ENCODE data around the gene AGPAT3.

AGPAT3 gene

DNA sequence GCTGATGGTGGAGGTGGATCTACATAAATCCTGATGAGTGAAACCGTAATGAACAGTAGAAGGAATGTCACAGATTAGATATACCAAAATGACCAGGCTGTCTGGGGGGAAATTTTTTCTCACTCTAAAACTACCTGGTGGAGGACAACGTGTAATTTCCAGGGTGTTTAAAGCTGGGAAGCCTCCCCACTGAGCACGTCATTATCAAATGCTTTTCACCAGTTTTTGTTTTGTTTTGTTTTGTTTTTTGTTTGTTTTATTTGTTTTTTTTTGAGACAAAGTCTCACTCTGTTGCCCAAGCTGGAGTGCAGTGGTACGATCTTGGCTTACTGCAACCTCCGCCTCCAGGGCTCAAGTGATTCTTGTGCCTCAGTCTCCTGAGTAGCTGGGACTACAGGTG, 11.6 kb downstream of the AGPAT3 start:
- DNase-seq (ENCODE audit: extremely low read depth, low read depth): no peak
- H3K4me3 ChIP-seq (replicated peaks; ENCODE audit: low read depth, low read length): no peak overlapping the region
- no peak for TF ChIP-seq CTCF (IDR thresholded peaks at IDR 0.05; ENCODE audit: low read depth, low read length, missing control alignments)

DNA sequence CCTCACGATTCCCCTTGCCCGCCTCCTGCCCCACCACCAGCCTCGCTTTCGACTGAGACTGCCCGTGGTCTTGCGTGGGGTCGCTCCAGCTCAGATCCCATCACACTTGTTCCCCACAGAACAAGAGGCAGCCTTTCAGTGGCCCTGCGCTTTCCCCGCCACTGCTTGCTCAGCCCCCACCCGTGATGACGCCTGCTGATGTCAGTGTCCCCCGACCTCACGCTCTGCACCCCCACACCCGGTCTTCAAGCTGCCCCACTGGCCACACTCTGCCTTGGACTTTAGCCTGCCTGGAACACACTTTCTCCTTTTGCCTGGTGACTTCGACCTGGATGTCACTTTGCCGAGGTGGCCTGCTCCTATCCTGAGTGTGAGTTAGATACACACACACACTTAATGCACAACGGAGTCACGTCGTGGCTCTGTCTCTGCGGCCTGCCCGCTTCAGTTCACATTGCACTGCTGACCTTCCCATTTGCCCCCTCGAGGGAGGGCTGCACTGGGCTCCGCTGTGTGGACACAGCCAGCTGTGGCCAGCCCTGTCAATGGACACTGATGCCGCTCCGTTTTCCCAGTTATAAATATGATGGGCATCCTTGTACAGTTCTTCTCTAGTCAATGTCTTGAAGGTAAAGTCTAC, 13.0 kb downstream of the AGPAT3 start:
- no peak for DNase-seq (ENCODE audit: extremely low read depth, low read depth)
- no peak overlapping the region for H3K4me3 ChIP-seq (replicated peaks; ENCODE audit: low read depth, low read length)
- TF ChIP-seq CTCF (IDR thresholded peaks at IDR 0.05; ENCODE audit: low read depth, low read length, missing control alignments): no peak

GRCh38 chr21:43879348-43880110, 14.5 kb downstream of the AGPAT3 start:
- no peak for TF ChIP-seq CTCF (IDR thresholded peaks at IDR 0.05; ENCODE audit: low read depth, low read length, missing control alignments)
- H3K4me3 ChIP-seq (replicated peaks; ENCODE audit: low read depth, low read length): no peak overlapping the region
- DNase-seq (ENCODE audit: extremely low read depth, low read depth): no peak

DNA sequence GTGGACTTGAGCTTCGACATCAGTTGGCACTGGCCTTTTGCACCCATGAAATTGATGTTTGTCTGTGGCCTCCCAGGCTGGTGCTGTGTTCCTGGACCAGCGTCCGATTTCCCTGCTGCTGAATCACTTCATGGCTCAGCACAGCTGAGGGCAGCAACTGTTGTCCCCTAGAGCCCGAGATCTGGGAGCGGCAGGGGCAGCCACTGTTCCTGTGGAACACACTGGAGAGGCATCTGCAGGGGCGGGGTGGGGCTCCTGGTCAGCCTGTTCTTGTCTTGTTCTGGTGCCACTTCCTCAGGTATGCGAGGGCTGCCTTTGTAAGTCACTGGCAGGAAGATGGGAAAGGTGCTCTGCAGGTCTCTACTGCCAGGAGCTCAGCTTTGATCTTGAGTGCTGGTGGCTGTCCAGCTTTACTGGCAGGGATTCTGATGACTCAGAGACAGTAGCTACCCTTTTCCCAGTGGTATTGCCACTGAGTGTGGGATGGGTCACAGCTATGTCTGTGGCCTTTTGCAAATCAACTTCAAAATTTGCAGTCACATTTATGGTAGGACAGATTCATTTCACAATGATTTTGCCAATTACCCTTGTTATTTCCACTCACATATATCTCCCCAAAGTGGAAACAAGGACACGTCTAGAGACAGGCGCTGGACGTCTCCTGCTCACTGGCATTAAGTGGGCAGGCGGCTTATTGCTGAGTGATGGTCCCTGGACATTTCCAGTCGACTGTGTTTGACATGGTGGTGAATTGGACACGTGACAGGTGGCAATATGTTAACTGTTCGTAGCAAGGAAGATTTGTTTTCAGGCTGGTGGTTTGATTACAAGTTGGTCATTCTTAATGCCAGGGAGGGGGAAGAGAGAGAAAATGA, 15.3 kb downstream of the AGPAT3 start:
- no peak overlapping the region for H3K4me3 ChIP-seq (replicated peaks; ENCODE audit: low read depth, low read length)
- DNase-seq (ENCODE audit: extremely low read depth, low read depth): no peak

DNA sequence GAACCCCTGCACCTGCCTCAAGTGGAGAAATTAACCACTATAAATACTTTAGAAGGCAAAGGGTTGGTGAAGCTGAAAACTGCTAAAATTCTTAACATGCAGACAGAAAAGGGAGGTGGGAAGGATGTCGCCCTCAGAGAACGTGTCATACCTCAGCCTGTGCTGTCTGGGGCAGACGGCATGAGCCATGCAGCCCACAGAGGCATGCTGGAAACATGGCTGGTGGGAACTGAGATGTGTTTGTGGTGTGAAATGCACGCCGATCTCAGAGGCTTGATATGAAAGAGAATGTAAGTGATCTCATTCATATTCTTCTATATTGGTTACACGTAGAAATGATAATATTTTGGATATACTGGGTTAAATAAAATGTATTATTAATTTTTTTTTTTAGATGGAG, 16.3 kb downstream of the AGPAT3 start:
- H3K4me3 ChIP-seq (replicated peaks; ENCODE audit: low read depth, low read length): no peak overlapping the region
- no peak for DNase-seq (ENCODE audit: extremely low read depth, low read depth)
- TF ChIP-seq CTCF (IDR thresholded peaks at IDR 0.05; ENCODE audit: low read depth, low read length, missing control alignments): no peak

More for the DNA sequence above, 15.3 kb downstream of the AGPAT3 start:
- TF ChIP-seq CTCF (IDR thresholded peaks at IDR 0.05; ENCODE audit: low read depth, low read length, missing control alignments): no peak

GRCh38 chr21:43881935-43882334, 16.9 kb downstream of the AGPAT3 start:
- DNase-seq (ENCODE audit: extremely low read depth, low read depth): no peak
- no peak for TF ChIP-seq CTCF (IDR thresholded peaks at IDR 0.05; ENCODE audit: low read depth, low read length, missing control alignments)
- no peak overlapping the region for H3K4me3 ChIP-seq (replicated peaks; ENCODE audit: low read depth, low read length)

Data from HFF-Myc (cell line).